Hematopoietic multipotent progenitor cell treated with erythropoietin and hydrocortisone succinate and interleukin-3 and kit ligand, for 15 days (in vitro differentiated cells): ENCODE results near the gene NYAP2.

Source experiments
- DNase-seq: peaks from one replicate; pipeline ENCODE4 v3.0.0-alpha.2; 2015; ENCODE audit warnings: low spot score

Gene NYAP2

GRCh38 chr2:225429717-225430116 lies 30.2 kb downstream of the NYAP2 start:
- no peak for DNase-seq

GRCh38 chr2:225431105-225431863 lies 31.8 kb downstream of the NYAP2 start:
- DNase-seq = no peak

DNA sequence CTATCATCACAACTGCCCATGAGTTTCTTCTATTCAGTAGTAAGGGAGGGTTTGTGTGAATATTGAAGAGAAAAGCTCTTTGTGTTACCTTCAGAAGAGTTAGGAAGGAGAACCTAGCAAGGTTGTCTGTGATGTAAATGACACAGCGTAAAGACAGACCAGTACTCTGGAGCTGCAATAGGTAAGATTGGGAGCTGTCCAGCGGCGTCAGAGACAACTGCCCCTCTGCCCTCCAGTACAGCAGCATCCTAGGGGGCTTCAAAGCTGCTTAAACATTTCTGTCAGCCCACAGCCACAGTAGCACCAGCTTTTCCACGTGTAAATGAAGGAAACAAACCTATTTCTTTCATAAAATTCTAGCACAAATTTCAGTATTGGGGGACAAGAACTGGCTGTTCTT lies 34.5 kb downstream of the NYAP2 start:
- DNase-seq = no peak

- no peak for DNase-seq
Observed at GRCh38 chr2:225437319-225437718, 37.8 kb downstream of the NYAP2 start.

GRCh38 chr2:225438248-225438647 lies 38.7 kb downstream of the NYAP2 start:
- no peak for DNase-seq

DNA sequence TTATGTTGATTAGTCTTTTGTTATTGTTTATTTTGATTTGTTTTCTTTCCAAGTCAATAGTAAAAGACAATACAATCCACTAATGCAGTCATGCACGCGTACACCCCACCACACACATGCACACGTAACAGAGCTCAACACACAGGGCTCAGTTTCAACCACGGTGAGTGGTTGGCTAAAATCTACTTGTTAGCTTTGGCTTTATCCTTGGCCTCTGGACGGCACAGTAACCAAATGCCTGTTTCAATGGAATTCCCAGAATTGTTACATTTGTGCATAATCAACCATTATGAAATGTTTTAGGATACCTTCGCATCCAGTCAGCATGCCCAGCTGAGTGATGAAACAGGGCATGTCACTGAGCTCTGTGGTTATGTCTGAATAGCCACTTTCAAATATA lies 53.2 kb downstream of the NYAP2 start:
- no peak for DNase-seq

DNA sequence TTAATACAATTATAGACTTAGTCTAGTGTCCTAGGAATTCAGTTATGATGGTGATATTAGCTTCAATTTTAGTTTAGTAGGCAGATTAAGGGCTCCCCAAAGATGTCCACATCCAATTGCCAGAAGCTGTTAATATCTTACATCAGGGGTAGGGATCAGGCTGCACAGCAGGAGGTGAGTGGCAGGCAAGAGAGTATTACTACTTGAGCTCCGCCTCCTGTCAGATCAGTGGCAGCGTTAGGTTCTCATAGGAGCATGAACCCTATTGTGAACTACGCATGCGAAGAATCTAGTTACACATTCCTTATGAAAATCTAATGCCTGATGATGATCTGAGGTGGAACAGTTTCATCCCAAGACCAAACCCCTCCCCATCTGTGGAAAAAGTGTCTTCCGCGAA lies 54.9 kb downstream of the NYAP2 start:
- DNase-seq = no peak

- DNase-seq = no peak
Observed at GRCh38 chr2:225456619-225457260, 57.2 kb downstream of the NYAP2 start.

DNA sequence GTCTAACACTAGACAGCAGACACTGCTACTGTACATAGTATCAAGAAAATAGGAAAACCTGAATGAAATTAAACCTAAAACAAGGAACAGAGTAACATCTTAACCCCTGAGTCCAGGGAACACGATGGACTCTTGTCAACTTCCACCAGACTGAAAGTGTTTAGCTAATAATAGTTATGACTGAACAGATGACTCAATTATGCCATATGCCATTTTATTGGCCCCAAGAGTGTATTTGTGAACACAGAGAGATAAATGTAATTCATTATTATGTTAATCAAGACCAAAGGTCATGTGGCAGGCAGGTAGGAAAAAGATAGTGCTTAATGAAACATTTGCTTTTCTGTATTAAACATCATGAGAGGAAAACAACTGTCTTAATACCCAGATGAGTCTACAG lies 58.0 kb downstream of the NYAP2 start:
- no peak for DNase-seq

- no peak for DNase-seq
Observed at GRCh38 chr2:225458431-225459117, 59.1 kb downstream of the NYAP2 start.

- DNase-seq = no peak
Observed at GRCh38 chr2:225462417-225462816, 62.9 kb downstream of the NYAP2 start.

DNA sequence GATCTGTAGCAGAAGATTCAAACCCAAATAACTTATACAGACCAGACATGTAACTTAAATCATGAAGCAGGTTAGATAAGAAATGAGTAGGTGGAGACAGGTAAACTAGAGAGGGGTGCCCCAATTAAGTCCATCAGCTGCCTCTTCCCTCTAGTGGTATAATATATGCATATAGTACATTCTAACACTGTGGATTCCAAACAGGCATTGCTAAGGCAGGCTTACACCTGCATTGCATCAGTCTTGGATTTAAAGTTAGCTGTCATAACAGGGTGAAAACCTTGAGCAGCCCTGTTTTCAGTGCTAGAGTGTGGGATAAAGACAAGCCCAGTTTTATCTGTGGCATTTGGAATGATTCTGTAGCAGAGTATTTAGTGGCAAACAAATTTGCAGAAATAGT lies 63.4 kb downstream of the NYAP2 start:
- DNase-seq = no peak

DNA sequence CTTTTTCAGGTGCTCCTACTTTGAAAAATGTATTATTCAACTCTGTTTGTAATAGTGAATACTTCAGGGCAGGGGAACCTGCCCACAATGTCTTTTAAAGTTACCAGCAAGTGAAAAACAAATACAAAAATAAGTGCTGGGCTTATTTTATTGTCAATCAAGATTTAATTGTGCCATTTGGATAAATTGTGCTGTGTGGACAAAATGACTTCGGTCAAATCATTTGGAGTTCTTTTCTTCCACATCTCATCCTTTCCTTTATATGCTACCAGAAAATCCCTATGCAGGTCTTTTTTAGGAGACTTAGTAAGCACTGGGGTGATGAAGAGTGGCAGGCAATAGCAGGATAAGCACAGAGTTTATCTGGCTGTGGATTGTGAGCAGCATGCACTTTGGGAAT lies 63.9 kb downstream of the NYAP2 start:
- DNase-seq = no peak

- DNase-seq = no peak
Observed at GRCh38 chr2:225464346-225465025, 65.0 kb downstream of the NYAP2 start.

- DNase-seq = no peak
Observed at GRCh38 chr2:225465827-225466226, 66.3 kb downstream of the NYAP2 start.

- no peak for DNase-seq
Observed at GRCh38 chr2:225466891-225467604, 67.5 kb downstream of the NYAP2 start.

GRCh38 chr2:225468131-225468530 lies 68.6 kb downstream of the NYAP2 start:
- DNase-seq = no peak

- DNase-seq = no peak
Observed at GRCh38 chr2:225471039-225471438, 71.5 kb downstream of the NYAP2 start.

DNA sequence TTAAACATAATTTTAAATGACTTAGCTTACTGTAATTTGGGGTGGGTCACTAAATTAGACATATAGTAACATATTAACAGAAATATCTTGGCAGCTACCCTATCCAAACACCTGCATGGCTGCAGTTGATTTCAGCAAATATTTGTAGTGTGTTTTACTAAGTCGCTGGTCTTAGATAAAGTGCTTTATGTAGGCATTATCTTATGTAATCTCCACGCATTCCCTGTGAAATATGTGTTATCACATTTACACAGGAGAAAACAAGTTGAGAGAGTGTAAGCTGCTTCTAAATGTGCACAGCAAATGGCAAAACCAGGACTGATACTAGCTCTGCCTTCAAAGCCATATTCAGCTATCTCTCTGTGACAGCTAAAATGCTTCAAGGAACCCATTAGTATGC lies 72.0 kb downstream of the NYAP2 start:
- no peak for DNase-seq

DNA sequence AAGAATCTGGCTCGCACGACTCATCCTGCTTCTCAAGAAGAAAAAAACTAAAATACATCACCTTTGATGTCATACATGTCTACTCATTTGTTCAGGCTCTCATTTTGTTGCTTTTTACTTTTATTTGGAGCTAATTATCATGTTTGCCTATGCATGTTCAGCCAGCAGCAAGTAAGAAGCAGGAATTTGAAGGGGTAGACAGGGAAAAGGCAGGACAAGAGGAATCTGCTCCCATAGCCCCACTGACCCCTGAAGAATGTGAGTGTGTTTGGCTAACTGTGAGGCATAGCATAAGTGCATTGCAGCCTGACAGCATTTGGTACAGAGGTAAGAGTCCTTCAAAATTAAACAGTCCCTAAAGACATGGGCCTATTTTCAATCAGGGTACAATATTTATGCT lies 72.7 kb downstream of the NYAP2 start:
- DNase-seq = no peak

- DNase-seq = no peak
Observed at GRCh38 chr2:225479386-225479785, 79.9 kb downstream of the NYAP2 start.

- no peak for DNase-seq
Observed at GRCh38 chr2:225484751-225485150, 85.2 kb downstream of the NYAP2 start.
